ENCODE measurements around the gene TOP3B. TPM values are rescaled to one million over a fixed set of nuclear protein-coding genes. Genes with fewer than 3 reads are reported as not detected.
A peak's percentile ranks its signal among the peaks of the same experiment; 100 is the strongest.

Gene TOP3B
- total RNA-seq, 4 donors from 2014 or later: 28.2 to 113 (median 35.1) TPM

DNA sequence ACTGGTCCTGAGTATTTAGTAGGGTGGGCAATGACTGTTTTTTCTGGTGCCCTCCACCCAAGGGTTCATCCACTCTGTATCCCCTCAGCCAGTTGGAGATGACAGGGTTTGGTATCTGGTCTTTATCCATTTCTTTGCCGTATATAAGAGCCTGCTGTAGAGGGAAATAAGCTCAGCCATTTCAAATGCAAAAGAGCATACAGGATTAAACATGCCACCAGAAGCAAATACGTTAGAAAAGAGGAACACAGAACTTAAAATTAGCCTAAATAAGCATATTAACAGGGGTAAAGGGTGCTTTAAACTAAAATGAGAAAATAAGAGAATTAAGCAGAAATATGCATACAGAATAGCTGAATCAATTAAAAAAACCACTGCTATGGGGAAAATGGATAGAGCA lies 27.8 kb upstream of the TOP3B start:
- no peak for DNase-seq (ENCODE audit: low spot score in 2 of 2)
- TF ChIP-seq EP300 (IDR thresholded peaks at IDR 0.05) (no peak), POLR2A (IDR thresholded peaks at IDR 0.05) (no peak), POLR2AphosphoS5 (IDR thresholded peaks at IDR 0.05) (no peak)
- TF ChIP-seq, protein P1, sequence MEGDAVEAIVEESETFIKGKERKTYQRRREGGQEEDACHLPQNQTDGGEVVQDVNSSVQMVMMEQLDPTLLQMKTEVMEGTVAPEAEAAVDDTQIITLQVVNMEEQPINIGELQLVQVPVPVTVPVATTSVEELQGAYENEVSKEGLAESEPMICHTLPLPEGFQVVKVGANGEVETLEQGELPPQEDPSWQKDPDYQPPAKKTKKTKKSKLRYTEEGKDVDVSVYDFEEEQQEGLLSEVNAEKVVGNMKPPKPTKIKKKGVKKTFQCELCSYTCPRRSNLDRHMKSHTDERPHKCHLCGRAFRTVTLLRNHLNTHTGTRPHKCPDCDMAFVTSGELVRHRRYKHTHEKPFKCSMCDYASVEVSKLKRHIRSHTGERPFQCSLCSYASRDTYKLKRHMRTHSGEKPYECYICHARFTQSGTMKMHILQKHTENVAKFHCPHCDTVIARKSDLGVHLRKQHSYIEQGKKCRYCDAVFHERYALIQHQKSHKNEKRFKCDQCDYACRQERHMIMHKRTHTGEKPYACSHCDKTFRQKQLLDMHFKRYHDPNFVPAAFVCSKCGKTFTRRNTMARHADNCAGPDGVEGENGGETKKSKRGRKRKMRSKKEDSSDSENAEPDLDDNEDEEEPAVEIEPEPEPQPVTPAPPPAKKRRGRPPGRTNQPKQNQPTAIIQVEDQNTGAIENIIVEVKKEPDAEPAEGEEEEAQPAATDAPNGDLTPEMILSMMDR (IDR thresholded peaks at IDR 0.05): no peak
- no peaks in the 10 kb centered on the region for H3K9me3 ChIP-seq
- H3K27me3 ChIP-seq: peaks cover 3% of the 10 kb centered on the region
- WGBS: 39% methylated on average over 2 of the region's 2 CpGs
- H3K4me3 ChIP-seq: no peak overlapping the region
- H3K36me3 ChIP-seq: no peaks in the 10 kb centered on the region
- no peak overlapping the region for H3K27ac ChIP-seq
- H3K4me1 ChIP-seq: no peaks in the 10 kb centered on the region

DNA sequence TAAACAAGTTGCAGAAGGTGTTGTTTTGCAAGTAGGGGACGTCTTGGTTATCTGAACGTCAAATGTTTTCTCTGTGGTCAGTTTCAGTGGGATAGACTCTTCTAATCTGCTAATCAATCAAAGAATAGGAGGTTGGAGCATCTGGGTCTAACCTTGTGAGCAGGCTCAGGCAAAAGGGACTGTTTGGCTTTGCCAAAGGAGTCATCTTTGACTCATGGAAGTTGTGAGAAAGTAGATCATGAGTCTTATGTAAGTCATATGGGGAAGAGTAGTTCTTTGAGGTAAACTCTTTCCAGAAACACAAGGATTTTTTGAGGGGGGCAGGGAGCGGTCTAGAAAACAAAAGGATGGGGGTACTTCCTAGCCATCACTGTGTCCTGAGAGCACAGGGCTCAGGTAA lies 27.1 kb upstream of the TOP3B start:
- Histone ChIP-seq H3K27ac (no peak overlapping the region), H3K4me3 (no peak overlapping the region), H3K4me1 (no peaks in the 10 kb centered on the region), H3K9me3 (no peaks in the 10 kb centered on the region), H3K36me3 (no peaks in the 10 kb centered on the region), H3K27me3 (peaks cover 3% of the 10 kb centered on the region)
- WGBS: 70% methylated on average over 3 of the region's 3 CpGs
- TF ChIP-seq POLR2A (IDR thresholded peaks at IDR 0.05) (no peak), EP300 (IDR thresholded peaks at IDR 0.05) (no peak), POLR2AphosphoS5 (IDR thresholded peaks at IDR 0.05) (no peak)
- TF ChIP-seq, protein P1 (IDR thresholded peaks at IDR 0.05): no peak
- DNase-seq (ENCODE audit: low spot score in 2 of 2): peak in 1 of 2 donors; percentile 24

DNA sequence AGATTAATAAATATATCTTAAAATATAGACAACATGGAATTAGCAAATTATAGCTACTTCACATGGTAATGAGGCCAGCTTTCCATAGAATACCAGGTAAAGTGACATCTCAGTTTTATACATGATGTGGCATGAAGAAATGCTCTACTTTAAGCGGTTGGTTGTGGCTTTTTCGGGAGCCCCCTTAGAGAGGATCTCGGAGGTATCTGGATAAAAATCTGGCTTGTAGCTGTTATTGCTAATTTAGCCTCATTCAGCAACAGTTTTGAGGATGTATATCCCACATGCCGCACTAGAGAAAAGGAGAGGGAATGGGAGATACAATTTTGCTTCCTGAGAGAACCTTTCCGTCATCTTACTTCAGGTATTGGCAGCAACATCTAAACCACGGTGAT lies 24.0 kb upstream of the TOP3B start:
- DNase-seq (ENCODE audit: low spot score in 2 of 2): no peak
- Histone ChIP-seq H3K27ac (no peak overlapping the region), H3K9me3 (no peaks in the 10 kb centered on the region), H3K27me3 (no peaks in the 10 kb centered on the region), H3K4me1 (no peaks in the 10 kb centered on the region), H3K4me3 (no peak overlapping the region), H3K36me3 (no peaks in the 10 kb centered on the region)
- WGBS: 91% methylated on average over 6 of the region's 6 CpGs
- TF ChIP-seq, protein P1 (IDR thresholded peaks at IDR 0.05): no peak
- no peak for TF ChIP-seq EP300 (IDR thresholded peaks at IDR 0.05)
- no peak for TF ChIP-seq POLR2AphosphoS5 (IDR thresholded peaks at IDR 0.05)
- TF ChIP-seq POLR2A (IDR thresholded peaks at IDR 0.05): no peak

DNA sequence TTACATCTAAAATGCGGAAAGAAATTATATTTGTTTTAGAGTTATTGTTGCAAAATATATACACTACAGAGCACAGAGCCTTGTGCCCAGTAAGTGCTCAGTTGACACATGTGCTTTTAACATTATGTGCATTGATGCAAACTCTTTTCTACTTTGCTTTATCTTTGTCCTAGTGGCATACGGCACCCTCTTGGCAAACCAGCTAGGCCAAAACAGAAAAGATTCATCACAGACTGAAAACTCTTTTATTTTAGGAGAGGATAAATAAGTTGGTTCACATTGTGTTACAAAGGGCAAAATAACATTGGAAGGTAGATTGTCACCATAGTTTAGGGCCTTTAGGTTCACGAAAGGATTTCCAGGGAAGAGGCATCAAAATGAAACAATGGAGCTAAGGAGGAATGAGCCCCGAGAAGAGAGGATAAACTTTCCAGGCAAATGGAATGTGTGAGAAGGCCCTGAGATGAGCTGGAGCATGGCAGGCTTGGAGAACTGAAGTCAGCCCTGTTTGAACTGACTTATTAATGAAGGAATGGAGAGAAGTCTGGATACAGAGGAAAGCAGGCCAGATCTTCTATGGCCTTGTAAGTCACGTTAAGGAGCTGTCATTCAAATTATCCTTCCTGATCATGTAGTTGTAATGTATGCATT lies 23.5 kb upstream of the TOP3B start:
- Histone ChIP-seq H3K9me3 (no peaks in the 10 kb centered on the region), H3K36me3 (no peaks in the 10 kb centered on the region), H3K4me3 (no peak overlapping the region), H3K27ac (no peak overlapping the region), H3K27me3 (no peaks in the 10 kb centered on the region), H3K4me1 (no peaks in the 10 kb centered on the region)
- TF ChIP-seq EP300 (IDR thresholded peaks at IDR 0.05): no peak
- TF ChIP-seq, protein P1 (IDR thresholded peaks at IDR 0.05): no peak
- TF ChIP-seq POLR2AphosphoS5 (IDR thresholded peaks at IDR 0.05): no peak
- TF ChIP-seq POLR2A (IDR thresholded peaks at IDR 0.05): no peak
- 81% methylated on average over 5 of the region's 5 CpGs for WGBS
- DNase-seq (ENCODE audit: low spot score in 2 of 2): no peak

DNA sequence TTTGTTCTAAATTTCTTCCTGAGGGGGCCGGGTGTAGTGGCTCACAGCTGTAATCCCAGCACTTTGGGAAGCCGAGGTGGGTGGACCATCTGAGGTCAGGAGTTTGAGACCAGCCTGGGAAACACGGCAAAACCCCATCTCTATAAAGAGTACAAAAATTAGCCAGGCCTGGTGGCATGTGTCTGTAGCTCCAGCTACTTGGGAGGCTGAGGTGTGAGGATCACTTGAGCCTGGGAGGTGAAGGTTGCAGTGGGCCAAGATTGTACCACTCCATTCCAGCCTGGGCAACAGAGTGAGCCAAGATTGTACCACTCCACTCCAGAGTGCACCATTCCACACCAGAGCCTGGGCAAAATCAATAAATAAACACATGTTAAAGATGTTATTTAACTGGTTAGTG lies 20.6 kb upstream of the TOP3B start:
- Histone ChIP-seq H3K4me1 (no peaks in the 10 kb centered on the region), H3K9me3 (no peaks in the 10 kb centered on the region), H3K4me3 (no peak overlapping the region), H3K27me3 (no peaks in the 10 kb centered on the region), H3K36me3 (no peaks in the 10 kb centered on the region), H3K27ac (no peak overlapping the region)
- DNase-seq (ENCODE audit: low spot score in 2 of 2): no peak
- TF ChIP-seq, protein P1 (IDR thresholded peaks at IDR 0.05): no peak
- TF ChIP-seq POLR2A (IDR thresholded peaks at IDR 0.05): no peak
- TF ChIP-seq EP300 (IDR thresholded peaks at IDR 0.05): no peak
- no peak for TF ChIP-seq POLR2AphosphoS5 (IDR thresholded peaks at IDR 0.05)
- WGBS: 90% methylated on average over 3 of the region's 3 CpGs
